Fibroblast of lung (primary cell): ENCODE measurements around the gene IQGAP2. TPM values are rescaled to one million over a fixed set of nuclear protein-coding genes. Genes with fewer than 3 reads are reported as not detected.

Experiments used
- DNase-seq, 2 donors: peaks; one replicate each; pipeline versions ENCODE4 v3.0.0 to v3.0.0-alpha.2; 2010; ENCODE audit warnings: low read depth in 2 of 2
- H2AFZ ChIP-seq: 2 replicates; pipeline ENCODE4 v1.5.1; 2012; ENCODE audit warnings: low read length, control low read depth, inconsistent platforms
- H3K27ac ChIP-seq: 2 replicates; pipeline ENCODE4 v1.5.1; 2011; ENCODE audit warnings: low read length, control low read depth; ENCODE audit not compliant: insufficient read depth
- H3K27me3 ChIP-seq: 2 replicates; pipeline ENCODE4 v1.5.1; 2011; ENCODE audit warnings: mild to moderate bottlenecking, low read length; ENCODE audit not compliant: control insufficient read depth, insufficient read depth
- H3K36me3 ChIP-seq: 2 replicates; pipeline ENCODE4 v1.5.1; 2011; ENCODE audit warnings: low read length; ENCODE audit not compliant: control insufficient read depth, insufficient read depth
- H3K4me1 ChIP-seq: 2 replicates; pipeline ENCODE4 v1.5.1; 2011; ENCODE audit warnings: low read length; ENCODE audit not compliant: control insufficient read depth, insufficient read depth; ENCODE audit errors: extremely low read depth
- H3K4me2 ChIP-seq: 2 replicates; pipeline ENCODE4 v1.5.1; 2011; ENCODE audit warnings: low read length, control low read depth; ENCODE audit not compliant: insufficient read depth; ENCODE audit errors: extremely low read depth
- H3K4me3 ChIP-seq, 4 experiments: fragments of 200-600 bp in 1 of 4; sonication (generic) in 1 of 4; replicated peaks in 1 of 4; 2 replicates each; pipeline ENCODE4 v1.5.1; 2011 to 2016; ENCODE audit warnings: low read length in 4 of 4, low read depth in 3 of 4, mild to moderate bottlenecking in 3 of 4, control low read depth in 2 of 4, inconsistent platforms in 1 of 4, mixed read lengths in 1 of 4; ENCODE audit not compliant: insufficient read depth in 1 of 4; ENCODE audit errors: control extremely low read depth in 1 of 4
- H3K79me2 ChIP-seq: 2 replicates; pipeline ENCODE4 v1.5.1; 2012; ENCODE audit warnings: mild to moderate bottlenecking, low read length, inconsistent platforms; ENCODE audit not compliant: control insufficient read depth, insufficient read depth
- H3K9ac ChIP-seq: 2 replicates; pipeline ENCODE4 v1.5.1; 2011; ENCODE audit warnings: mild to moderate bottlenecking, low read length, control low read depth; ENCODE audit not compliant: insufficient read depth
- H3K9me3 ChIP-seq: 2 replicates; pipeline ENCODE4 v1.5.1; 2012; ENCODE audit warnings: low read depth, low read length; ENCODE audit not compliant: control insufficient read depth, insufficient read depth
- H4K20me1 ChIP-seq: 2 replicates; pipeline ENCODE4 v1.5.1; 2011; ENCODE audit warnings: low read length; ENCODE audit not compliant: control insufficient read depth, insufficient read depth; ENCODE audit errors: extremely low read depth
- EZH2 ChIP-seq: IDR thresholded peaks from 2 replicates; pipeline ENCODE4 v1.5.1; 2012; ENCODE audit warnings: low read length, control low read depth, mild to moderate bottlenecking; ENCODE audit errors: missing control alignments
- polyA plus RNA-seq, 2 donors: library from polyadenylated mRNA; depleted of rRNA in 1 of 2; stranded (reverse) in 1 of 2; unstranded in 1 of 2; fragments of >200 nt; gene quantifications; 2 replicates each; pipeline ENCODE4 v1.2.1, GENCODE V29; 2011 to 2012; ENCODE audit warnings: missing spikeins in 1 of 2
- total RNA-seq: library from RNA; depleted of rRNA; stranded (reverse); fragments of >200 nt; gene quantifications from 2 replicates; pipeline ENCODE4 v1.2.1, GENCODE V29; 2014
- TF ChIP-seq, protein P1 (sequence below), 2 donors: IDR thresholded peaks in 1 of 2; conservative IDR thresholded peaks in 1 of 2; 1 replicate in 1 of 2; 2 replicates in 1 of 2; pipeline ENCODE4 v1.5.1; 2011 to 2012; ENCODE audit warnings: low read length in 2 of 2, control low read depth in 1 of 2, inconsistent platforms in 1 of 2, low read depth in 1 of 2, mild to moderate bottlenecking in 1 of 2

IQGAP2 gene
- total and polyA plus RNA-seq, 2 donors (not counting 1 experiment from before 2014, with no cell fraction given): 5.1 to 7.9 TPM

DNA sequence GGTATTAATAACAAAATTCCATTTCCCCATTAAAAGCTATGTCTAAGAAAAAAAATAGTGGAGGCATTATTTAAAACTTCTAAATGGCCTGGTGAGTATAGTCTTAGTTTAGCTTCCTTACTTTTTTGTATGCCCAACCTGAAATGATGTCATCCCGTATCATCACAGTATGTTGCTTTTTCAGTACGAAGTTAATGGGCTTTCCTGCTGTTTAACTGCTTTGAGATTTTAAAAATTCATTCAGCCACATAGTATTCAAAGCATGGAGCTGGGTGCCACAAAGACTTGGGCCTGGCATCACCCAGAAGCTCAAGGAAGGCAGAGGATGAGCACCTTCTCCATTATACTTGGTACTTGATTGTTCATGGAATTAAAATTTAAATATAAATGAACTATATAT is 212.7 kb downstream of the IQGAP2 start:
- Histone ChIP-seq H3K36me3 (peaks cover 5% of the 10 kb centered on the region), H3K27me3 (no peaks in the 10 kb centered on the region), H3K4me3 (no peak overlapping the region), H4K20me1 (no peaks in the 10 kb centered on the region), H3K27ac (no peak overlapping the region), H3K79me2 (peaks cover 4% of the 10 kb centered on the region), H3K4me2 (no peak overlapping the region), H3K9ac (no peak overlapping the region), H2AFZ (no peak overlapping the region), H3K9me3 (no peaks in the 10 kb centered on the region), H3K4me1 (peaks cover 10% of the 10 kb centered on the region)
- DNase-seq: peak in 1 of 2 donors; percentile 38
- no peak for TF ChIP-seq EZH2
- TF ChIP-seq, protein P1, sequence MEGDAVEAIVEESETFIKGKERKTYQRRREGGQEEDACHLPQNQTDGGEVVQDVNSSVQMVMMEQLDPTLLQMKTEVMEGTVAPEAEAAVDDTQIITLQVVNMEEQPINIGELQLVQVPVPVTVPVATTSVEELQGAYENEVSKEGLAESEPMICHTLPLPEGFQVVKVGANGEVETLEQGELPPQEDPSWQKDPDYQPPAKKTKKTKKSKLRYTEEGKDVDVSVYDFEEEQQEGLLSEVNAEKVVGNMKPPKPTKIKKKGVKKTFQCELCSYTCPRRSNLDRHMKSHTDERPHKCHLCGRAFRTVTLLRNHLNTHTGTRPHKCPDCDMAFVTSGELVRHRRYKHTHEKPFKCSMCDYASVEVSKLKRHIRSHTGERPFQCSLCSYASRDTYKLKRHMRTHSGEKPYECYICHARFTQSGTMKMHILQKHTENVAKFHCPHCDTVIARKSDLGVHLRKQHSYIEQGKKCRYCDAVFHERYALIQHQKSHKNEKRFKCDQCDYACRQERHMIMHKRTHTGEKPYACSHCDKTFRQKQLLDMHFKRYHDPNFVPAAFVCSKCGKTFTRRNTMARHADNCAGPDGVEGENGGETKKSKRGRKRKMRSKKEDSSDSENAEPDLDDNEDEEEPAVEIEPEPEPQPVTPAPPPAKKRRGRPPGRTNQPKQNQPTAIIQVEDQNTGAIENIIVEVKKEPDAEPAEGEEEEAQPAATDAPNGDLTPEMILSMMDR (conservative IDR thresholded peaks at IDR 0.05 in 1 of 2, IDR thresholded peaks at IDR 0.05 in 1 of 2; ENCODE audit: low read depth in 1 of 2, low read length in 2 of 2): no peak

DNA sequence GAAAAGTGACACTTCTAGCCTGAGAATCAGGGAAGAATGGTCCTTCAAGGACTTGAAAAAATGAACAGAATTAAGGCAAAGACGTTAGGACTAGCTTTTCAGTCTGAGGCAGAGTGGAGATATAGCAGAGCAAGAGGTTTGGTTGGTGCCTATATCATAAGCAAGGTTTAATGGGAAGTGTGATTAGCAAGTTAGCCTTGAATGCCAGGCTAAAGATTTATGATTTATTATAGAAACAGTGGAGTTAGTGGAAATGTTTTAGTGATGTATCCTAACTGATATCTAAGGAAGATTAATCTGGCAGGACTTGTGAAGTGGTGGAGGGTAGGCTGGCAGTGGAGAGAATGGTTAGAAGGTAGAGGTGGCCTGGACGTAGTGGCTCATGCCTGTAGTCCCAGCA is 213.1 kb downstream of the IQGAP2 start:
- no peaks in the 10 kb centered on the region for H4K20me1 ChIP-seq
- peaks cover 10% of the 10 kb centered on the region for H3K4me1 ChIP-seq
- DNase-seq: no peak
- no peak overlapping the region for H3K4me2 ChIP-seq
- peaks cover 7% of the 10 kb centered on the region for H3K79me2 ChIP-seq
- H3K27me3 ChIP-seq: no peaks in the 10 kb centered on the region
- H3K27ac ChIP-seq: no peak overlapping the region
- H3K4me3 ChIP-seq: no peak overlapping the region
- TF ChIP-seq, protein P1 (conservative IDR thresholded peaks at IDR 0.05 in 1 of 2, IDR thresholded peaks at IDR 0.05 in 1 of 2; ENCODE audit: low read depth in 1 of 2, low read length in 2 of 2): no peak
- H3K9ac ChIP-seq: no peak overlapping the region
- no peak overlapping the region for H2AFZ ChIP-seq
- peaks cover 5% of the 10 kb centered on the region for H3K36me3 ChIP-seq
- H3K9me3 ChIP-seq: no peaks in the 10 kb centered on the region

DNA sequence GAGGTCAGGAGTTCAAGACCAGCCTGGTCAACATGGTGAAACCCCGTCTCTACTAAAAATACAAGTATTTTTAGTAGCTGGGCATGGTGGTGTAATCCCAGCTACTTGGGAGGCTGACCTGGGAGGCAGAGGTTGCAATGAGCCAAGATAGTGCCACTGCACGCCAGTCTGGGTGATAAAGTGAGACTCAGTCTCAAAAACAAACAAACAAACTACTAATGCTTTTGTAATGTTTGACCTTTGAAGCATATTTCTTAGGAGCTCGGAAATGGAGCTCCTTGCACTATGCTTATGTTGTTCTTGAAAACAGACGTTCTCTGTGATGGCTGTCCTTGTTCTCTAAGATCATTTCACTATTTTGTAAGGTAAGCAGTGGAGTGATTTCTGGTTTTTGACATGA is 214.1 kb downstream of the IQGAP2 start:
- no peak overlapping the region for H3K9ac ChIP-seq
- peaks cover 5% of the 10 kb centered on the region for H3K36me3 ChIP-seq
- no peaks in the 10 kb centered on the region for H3K9me3 ChIP-seq
- no peak overlapping the region for H2AFZ ChIP-seq
- DNase-seq: peak in 1 of 2 donors; percentile 13
- peaks cover 10% of the 10 kb centered on the region for H3K4me1 ChIP-seq
- H3K4me2 ChIP-seq: no peak overlapping the region
- no peaks in the 10 kb centered on the region for H4K20me1 ChIP-seq
- H3K79me2 ChIP-seq: peaks cover 14% of the 10 kb centered on the region
- H3K27ac ChIP-seq: peak overlapping the region; percentile 39
- H3K4me3 ChIP-seq: no peak overlapping the region
- H3K27me3 ChIP-seq: no peaks in the 10 kb centered on the region
- TF ChIP-seq, protein P1 (conservative IDR thresholded peaks at IDR 0.05 in 1 of 2, IDR thresholded peaks at IDR 0.05 in 1 of 2; ENCODE audit: low read depth in 1 of 2, low read length in 2 of 2): no peak
- no peak for TF ChIP-seq EZH2
